Ovary (tissue), 3 donors: ENCODE data around the gene UBLCP1.

ENCODE experiments used
- EP300 ChIP-seq: sonication (generic); formaldehyde crosslinking; IDR thresholded peaks from one replicate; pipeline ENCODE4 v1.6.1; 2017; ENCODE audit warnings: antibody characterized with exemption
- TF ChIP-seq, protein P1 (sequence below), 3 donors: fragments of 450-650 bp in 2 of 3; fragments of 200-600 bp in 1 of 3; IDR thresholded peaks; one replicate each; pipeline versions ENCODE4 v1.5.1 to v1.8.0; 2016 to 2022; ENCODE audit warnings: antibody characterized with exemption in 3 of 3, mild to moderate bottlenecking in 1 of 3
- donor health status: DM: no; HTN: no; CAD: no.

DNA sequence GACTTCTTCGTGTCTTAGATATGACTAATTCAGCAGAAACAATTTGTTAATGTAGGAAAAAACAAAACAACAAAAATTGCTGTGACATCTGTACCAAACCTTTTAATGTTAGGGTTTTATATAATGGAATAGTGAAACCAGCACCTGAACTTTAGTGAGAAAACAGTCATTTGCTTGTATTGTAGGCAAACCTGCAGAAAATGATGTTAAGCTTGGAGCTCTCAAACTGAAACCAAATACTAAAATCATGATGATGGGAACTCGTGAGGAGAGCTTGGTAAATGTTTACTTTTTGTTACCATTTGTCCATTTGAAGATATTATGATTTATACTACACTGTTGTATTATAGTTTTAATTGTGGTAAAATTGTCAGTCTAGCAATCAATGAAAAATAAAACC is 6.6 kb downstream of the UBLCP1 start:
- TF ChIP-seq, protein P1, sequence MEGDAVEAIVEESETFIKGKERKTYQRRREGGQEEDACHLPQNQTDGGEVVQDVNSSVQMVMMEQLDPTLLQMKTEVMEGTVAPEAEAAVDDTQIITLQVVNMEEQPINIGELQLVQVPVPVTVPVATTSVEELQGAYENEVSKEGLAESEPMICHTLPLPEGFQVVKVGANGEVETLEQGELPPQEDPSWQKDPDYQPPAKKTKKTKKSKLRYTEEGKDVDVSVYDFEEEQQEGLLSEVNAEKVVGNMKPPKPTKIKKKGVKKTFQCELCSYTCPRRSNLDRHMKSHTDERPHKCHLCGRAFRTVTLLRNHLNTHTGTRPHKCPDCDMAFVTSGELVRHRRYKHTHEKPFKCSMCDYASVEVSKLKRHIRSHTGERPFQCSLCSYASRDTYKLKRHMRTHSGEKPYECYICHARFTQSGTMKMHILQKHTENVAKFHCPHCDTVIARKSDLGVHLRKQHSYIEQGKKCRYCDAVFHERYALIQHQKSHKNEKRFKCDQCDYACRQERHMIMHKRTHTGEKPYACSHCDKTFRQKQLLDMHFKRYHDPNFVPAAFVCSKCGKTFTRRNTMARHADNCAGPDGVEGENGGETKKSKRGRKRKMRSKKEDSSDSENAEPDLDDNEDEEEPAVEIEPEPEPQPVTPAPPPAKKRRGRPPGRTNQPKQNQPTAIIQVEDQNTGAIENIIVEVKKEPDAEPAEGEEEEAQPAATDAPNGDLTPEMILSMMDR (IDR thresholded peaks at IDR 0.05): no peak
- TF ChIP-seq EP300: no peak
